Neuronal stem cell (in vitro differentiated cells): ENCODE measurements around the gene ABCB8.

Source experiments
- DNase-seq: peaks from one replicate; pipeline ENCODE4 v3.0.0-alpha.2; 2013; ENCODE audit warnings: low spot score
- H2AFZ ChIP-seq: one replicate; pipeline ENCODE4 v1.6.1; 2013; ENCODE audit warnings: mild to moderate bottlenecking, low read length, inconsistent platforms
- H2AK5ac ChIP-seq: 2 replicates; pipeline ENCODE4 v1.6.1; 2013; ENCODE audit warnings: low read depth, mild to moderate bottlenecking, inconsistent platforms, low read length, moderate library complexity, mixed read lengths
- H2BK120ac ChIP-seq: 2 replicates; pipeline ENCODE4 v1.6.1; 2013; ENCODE audit warnings: low read depth, mild to moderate bottlenecking, inconsistent platforms, low read length, moderate library complexity, mixed read lengths
- H2BK12ac ChIP-seq: one replicate; pipeline ENCODE4 v1.6.1; 2013; ENCODE audit warnings: low read length, inconsistent platforms
- H2BK15ac ChIP-seq: 2 replicates; pipeline ENCODE4 v1.6.1; 2013; ENCODE audit warnings: mild to moderate bottlenecking, low read length, inconsistent platforms, mixed read lengths
- H2BK5ac ChIP-seq: one replicate; pipeline ENCODE4 v1.6.1; 2013; ENCODE audit warnings: inconsistent platforms, mild to moderate bottlenecking, low read length, moderate library complexity
- H3K14ac ChIP-seq: one replicate; pipeline ENCODE4 v1.6.1; 2013; ENCODE audit warnings: low read length, inconsistent platforms
- H3K18ac ChIP-seq: 2 replicates; pipeline ENCODE4 v1.6.1; 2013; ENCODE audit warnings: low read length, inconsistent platforms
- H3K23ac ChIP-seq: 2 replicates; pipeline ENCODE4 v1.6.1; 2013; ENCODE audit warnings: low read depth, mild to moderate bottlenecking, mixed read lengths, low read length, inconsistent platforms; ENCODE audit not compliant: poor library complexity
- H3K27ac ChIP-seq: replicated peaks from 3 replicates; pipeline ENCODE4 v1.5.1; 2013; ENCODE audit warnings: low read length, inconsistent platforms
- H3K27me3 ChIP-seq, 3 experiments: 2 replicates each; pipeline ENCODE4 v1.6.1; 2013; ENCODE audit warnings: low read length in 3 of 3, mild to moderate bottlenecking in 2 of 3, inconsistent platforms in 1 of 3, low read depth in 1 of 3, mixed read lengths in 1 of 3, moderate library complexity in 1 of 3; ENCODE audit not compliant: control insufficient read depth in 3 of 3, insufficient read depth in 3 of 3
- H3K36me3 ChIP-seq, 2 donors: replicated peaks in 1 of 2; 2 replicates each; pipeline ENCODE4 v1.6.1; 2013; ENCODE audit warnings: low read length in 2 of 2; ENCODE audit not compliant: control insufficient read depth in 2 of 2, insufficient read depth in 2 of 2
- H3K4ac ChIP-seq: 2 replicates; pipeline ENCODE4 v1.6.1; 2013; ENCODE audit warnings: inconsistent platforms, mild to moderate bottlenecking, low read length, moderate library complexity
- H3K4me1 ChIP-seq, 2 donors: 1 replicate in 1 of 2; 2 replicates in 1 of 2; pipeline ENCODE4 v1.6.1; 2013; ENCODE audit warnings: low read length in 2 of 2, low read depth in 1 of 2; ENCODE audit not compliant: control insufficient read depth in 2 of 2, insufficient read depth in 1 of 2
- H3K4me2 ChIP-seq: one replicate; pipeline ENCODE4 v1.6.1; 2013; ENCODE audit warnings: mild to moderate bottlenecking, low read length, inconsistent platforms; ENCODE audit not compliant: insufficient read depth, poor library complexity, severe bottlenecking
- H3K4me3 ChIP-seq, 2 donors: 2 replicates each; pipeline ENCODE4 v1.5.1; 2013; ENCODE audit warnings: low read length in 2 of 2, mild to moderate bottlenecking in 2 of 2, inconsistent platforms in 1 of 2, moderate library complexity in 1 of 2
- H3K79me1 ChIP-seq: one replicate; pipeline ENCODE4 v1.6.1; 2013; ENCODE audit warnings: low read depth, mild to moderate bottlenecking, inconsistent platforms, low read length, moderate library complexity
- H3K9ac ChIP-seq: one replicate; pipeline ENCODE4 v1.6.1; 2013; ENCODE audit warnings: mild to moderate bottlenecking, low read depth, low read length, inconsistent platforms; ENCODE audit not compliant: poor library complexity
- H3K9me3 ChIP-seq, 2 donors: replicated peaks in 1 of 2; 2 replicates each; pipeline versions ENCODE3 to v1.6.1; 2013; ENCODE audit warnings: low read length in 2 of 2, mild to moderate bottlenecking in 2 of 2, inconsistent platforms in 1 of 2, low read depth in 1 of 2, mixed read lengths in 1 of 2, moderate library complexity in 1 of 2; ENCODE audit not compliant: control insufficient read depth in 2 of 2, insufficient read depth in 1 of 2
- H4K8ac ChIP-seq: one replicate; pipeline ENCODE4 v1.6.1; 2013; ENCODE audit warnings: low read depth, mild to moderate bottlenecking, inconsistent platforms, low read length, moderate library complexity
- H4K91ac ChIP-seq: one replicate; pipeline ENCODE4 v1.6.1; 2013; ENCODE audit warnings: low read length, low read depth, mild to moderate bottlenecking, inconsistent platforms; ENCODE audit not compliant: poor library complexity
- WGBS, 2 donors: extraction: QIAGEN DNeasy Blood & Tissue Kit; methylation state at CpG; one replicate each; pipeline ENCODE4 v1.1.7; 2013; ENCODE audit warnings: missing lambda C conversion rate in 2 of 2, mixed read lengths in 1 of 2; ENCODE audit not compliant: insufficient read length in 2 of 2, insufficient replicate concordance in 1 of 2; ENCODE audit errors: extremely low coverage in 2 of 2; 5-methylcytosine and 5-hydroxymethylcytosine counted together

ABCB8 gene

DNA sequence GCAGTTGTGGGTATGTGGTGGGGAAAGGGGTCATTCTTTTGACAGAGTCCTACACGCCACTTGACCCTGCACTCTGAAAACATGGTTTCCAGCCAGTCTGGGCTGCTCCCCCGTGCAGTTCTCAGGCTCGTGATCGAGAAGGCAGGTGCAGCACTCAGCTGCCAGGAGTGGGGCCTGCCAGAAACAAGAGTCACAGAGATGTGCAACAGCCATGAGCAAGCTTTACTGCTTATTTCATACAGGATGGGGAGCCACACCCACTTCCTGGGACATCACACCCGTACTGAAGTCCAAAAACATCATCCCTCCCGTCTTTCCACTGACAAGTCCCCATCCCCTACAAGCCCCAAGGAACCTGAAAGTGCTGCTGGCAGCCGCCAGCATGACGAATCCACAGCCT is 13.3 kb upstream of the ABCB8 start:
- H4K91ac ChIP-seq: no peak overlapping the region
- no CpG with 5 or more reads among the region's 8 CpGs for WGBS, 2 donors
- H2BK120ac ChIP-seq: no peak overlapping the region

DNA sequence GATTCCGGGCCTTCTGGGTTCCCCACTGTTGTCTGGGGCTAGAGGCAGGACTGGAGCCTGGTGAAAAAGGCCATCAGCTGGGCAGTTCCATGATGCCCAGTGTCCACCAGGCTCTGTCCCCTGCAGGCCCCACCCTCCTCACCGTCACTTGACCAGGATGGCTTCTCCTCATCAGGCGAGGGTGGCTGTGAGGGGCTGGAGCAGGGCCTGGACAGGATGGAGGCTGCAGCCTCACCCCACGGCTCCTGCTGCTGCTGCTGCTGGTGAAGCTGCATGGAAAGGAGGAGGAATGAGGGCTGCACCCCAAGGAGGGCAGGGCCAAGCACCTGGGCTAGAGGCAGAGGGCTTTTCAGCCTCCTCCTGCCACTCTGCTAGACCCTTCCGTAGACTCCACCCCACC is 12.3 kb upstream of the ABCB8 start:
- no peak overlapping the region for H4K91ac ChIP-seq
- no peak for DNase-seq
- H2BK15ac ChIP-seq: no peak overlapping the region
- H2BK5ac ChIP-seq: no peak overlapping the region
- H3K4ac ChIP-seq: no peak overlapping the region
- peaks cover 0 to 2% of the 10 kb centered on the region in 2 donors for H3K9me3 ChIP-seq
- H3K18ac ChIP-seq: peak overlapping the region; percentile 27
- no peak overlapping the region for H2AFZ ChIP-seq
- no peak overlapping the region for H3K4me3 ChIP-seq
- no peak overlapping the region for H4K8ac ChIP-seq
- H3K9ac ChIP-seq: peak overlapping the region; percentile 14
- H3K4me1 ChIP-seq: peaks cover 26 to 43% of the 10 kb centered on the region in 2 donors
- no peak overlapping the region for H3K27ac ChIP-seq
- H2AK5ac ChIP-seq: peak overlapping the region; percentile 42
- peaks cover 2% of the 10 kb centered on the region for H3K79me1 ChIP-seq
- peaks cover 0 to 18% (median 0%) of the 10 kb centered on the region in 3 experiments for H3K27me3 ChIP-seq
- peak overlapping the region; percentile 79 for H2BK12ac ChIP-seq
- H3K14ac ChIP-seq: no peak overlapping the region
- peaks cover 0 to 5% of the 10 kb centered on the region in 2 donors for H3K36me3 ChIP-seq
- H3K23ac ChIP-seq: peak overlapping the region; percentile 56
- H2BK120ac ChIP-seq: no peak overlapping the region
- no peak overlapping the region for H3K4me2 ChIP-seq
- WGBS, 2 donors: no CpG with 5 or more reads among the region's 5 CpGs

More for the DNA sequence above, 13.3 kb upstream of the ABCB8 start:
- Histone ChIP-seq H2BK5ac (no peak overlapping the region), H3K4me2 (no peak overlapping the region), H3K79me1 (peaks cover 2% of the 10 kb centered on the region), H2AK5ac (no peak overlapping the region), H2AFZ (no peak overlapping the region), H3K36me3 (peaks cover 0 to 5% of the 10 kb centered on the region in 2 donors), H3K9ac (no peak overlapping the region), H3K9me3 (peaks cover 0 to 2% of the 10 kb centered on the region in 2 donors), H4K8ac (no peak overlapping the region), H3K4me3 (no peak overlapping the region), H3K4me1 (peaks cover 26 to 44% of the 10 kb centered on the region in 2 donors), H3K4ac (no peak overlapping the region), H3K27me3 (peaks cover 0 to 18% (median 0%) of the 10 kb centered on the region in 3 experiments), H3K27ac (no peak overlapping the region), H2BK12ac (no peak overlapping the region), H3K18ac (no peak overlapping the region), H3K23ac (no peak overlapping the region), H2BK15ac (no peak overlapping the region), H3K14ac (no peak overlapping the region)
- DNase-seq: no peak

DNA sequence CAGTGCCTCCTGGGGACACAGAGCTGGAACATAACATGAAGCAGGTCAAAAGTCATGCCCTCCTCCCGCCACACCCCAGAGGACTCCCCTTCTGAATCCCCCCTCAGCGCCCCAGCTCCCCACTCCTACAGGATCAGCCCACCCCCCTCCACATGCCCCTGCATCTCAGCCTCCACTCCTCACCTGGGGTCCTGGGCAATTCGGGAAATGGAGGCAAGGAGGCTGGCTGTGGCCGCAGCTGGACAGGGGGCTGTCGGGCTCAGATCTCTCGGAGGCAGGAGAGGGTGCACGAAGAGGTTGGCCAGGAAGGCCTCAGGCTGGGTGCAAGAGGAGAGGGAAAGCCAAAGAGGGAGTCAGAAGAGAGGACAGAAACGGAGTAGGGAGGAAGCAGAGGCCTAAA is 11.7 kb upstream of the ABCB8 start:
- peak overlapping the region; percentile 42 for H2AK5ac ChIP-seq
- H4K91ac ChIP-seq: no peak overlapping the region
- H2BK12ac ChIP-seq: no peak overlapping the region
- peak overlapping the region; percentile 0 for H2BK5ac ChIP-seq
- no peak overlapping the region for H3K23ac ChIP-seq
- H3K27me3 ChIP-seq: peaks cover 0 to 18% (median 0%) of the 10 kb centered on the region in 3 experiments
- peaks cover 28 to 45% of the 10 kb centered on the region in 2 donors for H3K4me1 ChIP-seq
- H3K79me1 ChIP-seq: peaks cover 2% of the 10 kb centered on the region
- H3K27ac ChIP-seq: no peak overlapping the region
- H3K14ac ChIP-seq: no peak overlapping the region
- H3K9me3 ChIP-seq: peaks cover 0 to 2% of the 10 kb centered on the region in 2 donors
- peaks cover 0 to 5% of the 10 kb centered on the region in 2 donors for H3K36me3 ChIP-seq
- H3K4ac ChIP-seq: no peak overlapping the region
- H3K9ac ChIP-seq: peak overlapping the region; percentile 30
- peak overlapping the region; percentile 28 for H2BK15ac ChIP-seq
- H4K8ac ChIP-seq: no peak overlapping the region
- WGBS, 2 donors: no CpG with 5 or more reads among the region's 8 CpGs
- H3K4me3 ChIP-seq: no peak overlapping the region
- peak overlapping the region; percentile 12 for H2BK120ac ChIP-seq
- no peak overlapping the region for H2AFZ ChIP-seq
- H3K18ac ChIP-seq: no peak overlapping the region
- no peak overlapping the region for H3K4me2 ChIP-seq
- DNase-seq: no peak

DNA sequence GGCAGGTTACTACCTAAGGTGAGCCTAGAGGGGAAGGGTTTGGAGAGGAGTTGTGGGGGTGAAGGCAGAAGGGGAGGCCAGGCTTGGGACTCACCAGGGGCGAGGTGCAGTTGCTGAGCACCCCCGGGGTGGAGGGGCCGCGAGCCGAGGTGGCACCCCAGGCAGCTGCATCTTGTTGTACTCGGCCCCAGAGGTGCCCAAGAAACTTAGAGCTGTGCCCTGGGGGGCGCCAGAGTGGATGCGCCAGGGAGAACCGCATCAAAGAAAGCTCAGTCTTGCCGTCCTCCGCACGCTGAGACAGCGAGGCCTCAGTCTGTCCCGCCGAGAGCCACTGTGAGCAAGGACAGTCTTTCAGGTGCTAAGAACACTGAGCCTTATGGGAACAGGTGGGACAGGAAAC is 11.3 kb upstream of the ABCB8 start:
- Histone ChIP-seq H4K8ac (no peak overlapping the region), H2AK5ac (peak overlapping the region; percentile 42), H3K23ac (peak overlapping the region; percentile 56), H3K4ac (no peak overlapping the region), H2BK15ac (peak overlapping the region; percentile 28), H4K91ac (no peak overlapping the region), H3K4me2 (no peak overlapping the region), H3K36me3 (peaks cover 0 to 5% of the 10 kb centered on the region in 2 donors), H3K27ac (no peak overlapping the region), H2BK5ac (peak overlapping the region; percentile 0), H3K9me3 (peaks cover 0 to 2% of the 10 kb centered on the region in 2 donors), H2BK12ac (no peak overlapping the region), H2AFZ (no peak overlapping the region), H3K18ac (no peak overlapping the region), H2BK120ac (peak overlapping the region; percentile 12), H3K14ac (no peak overlapping the region), H3K9ac (no peak overlapping the region), H3K4me1 (peaks cover 28 to 45% of the 10 kb centered on the region in 2 donors), H3K79me1 (peaks cover 2% of the 10 kb centered on the region), H3K27me3 (peaks cover 0 to 18% (median 0%) of the 10 kb centered on the region in 3 experiments), H3K4me3 (no peak overlapping the region)
- WGBS, 2 donors: no CpG with 5 or more reads among the region's 15 CpGs
- no peak for DNase-seq
